ENCODE measurements around the gene MTMR6. TPM values are rescaled to one million over a fixed set of nuclear protein-coding genes. Genes with fewer than 3 reads are reported as not detected.

Gene MTMR6
- total RNA-seq = 7.8 and 12.6 TPM in 2 replicates

DNA sequence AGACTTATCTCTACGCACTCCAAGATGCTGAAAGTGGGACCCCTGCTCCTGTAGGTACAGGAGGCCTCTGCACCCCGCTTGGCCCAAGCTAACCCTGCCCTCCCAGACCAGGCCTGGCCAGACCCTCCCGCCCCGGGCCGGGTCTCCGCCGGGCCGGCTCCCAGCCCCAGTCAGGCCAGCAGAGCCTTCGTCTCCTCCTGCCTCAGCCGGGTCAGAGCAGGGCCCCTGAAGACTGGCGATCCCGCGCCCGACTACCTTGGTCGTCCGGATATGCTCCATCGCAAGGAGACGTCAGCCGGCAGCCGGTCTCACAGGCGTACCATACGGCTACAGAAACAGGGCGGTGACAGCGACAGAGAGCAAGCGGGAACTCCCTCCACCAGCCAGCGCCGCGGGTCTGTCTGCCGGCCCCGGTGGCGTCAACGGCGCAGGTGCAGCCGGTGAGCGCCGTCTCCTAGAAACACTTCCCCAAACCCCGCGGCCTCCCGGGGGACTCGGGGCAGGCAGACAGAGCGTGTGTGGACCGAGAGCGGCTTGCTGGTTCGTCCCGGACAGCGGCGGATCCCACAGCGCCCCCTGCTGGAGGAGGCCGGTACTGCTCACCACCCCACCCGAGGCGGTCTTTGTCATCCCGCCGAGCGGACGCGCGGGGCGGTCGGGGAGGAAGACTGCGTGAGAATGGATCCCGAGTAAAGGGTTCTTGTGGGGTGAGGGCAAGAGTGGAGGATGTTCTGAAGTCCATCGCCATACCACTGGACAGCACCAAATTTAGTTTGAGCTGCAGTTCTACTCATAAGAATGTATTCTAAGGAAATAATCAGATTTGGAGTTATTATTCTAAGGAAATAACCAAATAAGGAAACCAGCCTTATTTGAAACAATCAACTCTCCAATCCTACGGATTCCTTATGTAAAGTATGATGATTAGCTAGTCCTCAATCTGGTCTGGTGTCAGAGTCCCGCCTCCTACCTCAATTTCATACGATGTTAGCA lies at the start of gene MTMR6:
TSS of gene MTMR6 (minus strand) at position 520 of the 993 bp plus-strand sequence. CDS start at position 279, 241 bp downstream.

GRCh38 chr13:25301347-25302113 lies 14.2 kb upstream of the MTMR6 start, which contains the start of gene NUP58:
TSS of gene NUP58 (plus strand) at chr13:25301625. CDS start at chr13:25301774, 149 bp downstream.

Other genes starting within 250 kb of the MTMR6 start
- under 0.01 and 0.17 TPM in 2 replicates for gene PABPC3, start 191.4 kb downstream of the MTMR6 start, total RNA-seq
- gene AMER2, start 115.2 kb downstream of the MTMR6 start, total RNA-seq = under 0.01 TPM in 1 of 2 replicates, not detected in the other
- 13.7 and 21.9 TPM in 2 replicates for gene NUP58, start 14.1 kb upstream of the MTMR6 start, total RNA-seq
- 0.09 and 2.2 TPM in 2 replicates for gene ATP8A2, start 84.5 kb upstream of the MTMR6 start, total RNA-seq

Measured in bronchial smooth muscle cell (primary cell).